Right renal pelvis (tissue), 4 donors: ENCODE data around the gene RAD51AP2. TPM values are rescaled to one million over a fixed set of nuclear protein-coding genes. Genes with fewer than 3 reads are reported as not detected.
"Not testable (repeated sequence)": the region's sequence is repeated elsewhere in the genome, so short reads cannot be mapped to it uniquely, and the experiment has no call there.

ENCODE experiments used
- DNase-seq, 4 donors: peaks; one replicate each; pipeline ENCODE4 v3.0.0-alpha.2; 2013; ENCODE audit warnings: low read depth in 4 of 4, low spot score in 3 of 4, missing footprints in 1 of 4
- polyA plus RNA-seq, 4 donors: library from polyadenylated mRNA; unstranded; fragments of 120-200 nt; gene quantifications; one replicate each; pipeline ENCODE4 v1.2.1, GENCODE V29; 2013; ENCODE audit not compliant: insufficient read length in 4 of 4

RAD51AP2 gene
- polyA plus RNA-seq, 4 donors = 0.14 to 0.24 (median 0.18) TPM

GRCh38 chr2:17538844-17539554, 20.8 kb upstream of the RAD51AP2 start:
- peak in 3 of 4 donors; percentile 62 to 79 (median 67) for DNase-seq

- DNase-seq = peak in 3 of 4 donors; percentile 14 to 48 (median 36)
Observed at GRCh38 chr2:17538022-17538843, 20.0 kb upstream of the RAD51AP2 start.

GRCh38 chr2:17536416-17536815, 18.2 kb upstream of the RAD51AP2 start:
- no peak for DNase-seq

GRCh38 chr2:17533546-17533945, 15.3 kb upstream of the RAD51AP2 start:
- no peak for DNase-seq

GRCh38 chr2:17529771-17530170, 11.5 kb upstream of the RAD51AP2 start:
- no peak for DNase-seq

GRCh38 chr2:17522303-17522702, 4.1 kb upstream of the RAD51AP2 start:
- no peak for DNase-seq

GRCh38 chr2:17521621-17522020, 3.4 kb upstream of the RAD51AP2 start:
- no peak for DNase-seq

GRCh38 chr2:17520761-17521160, 2.5 kb upstream of the RAD51AP2 start:
- no peak for DNase-seq

GRCh38 chr2:17519486-17519885, 1.2 kb upstream of the RAD51AP2 start:
- no peak for DNase-seq

- no peak for DNase-seq
Observed at GRCh38 chr2:17517481-17518211, 594 bp downstream of the RAD51AP2 start.

GRCh38 chr2:17515652-17516051, 2.6 kb downstream of the RAD51AP2 start:
- DNase-seq = no peak

- DNase-seq = no peak
Observed at GRCh38 chr2:17506736-17507616, 11.3 kb downstream of the RAD51AP2 start.

- DNase-seq = no peak
Observed at GRCh38 chr2:17497718-17498117, 20.5 kb downstream of the RAD51AP2 start.

GRCh38 chr2:17495590-17495989, 22.6 kb downstream of the RAD51AP2 start:
- no peak for DNase-seq

GRCh38 chr2:17490165-17490564, 28.1 kb downstream of the RAD51AP2 start:
- DNase-seq = not testable (repeated sequence)

- not testable (repeated sequence) for DNase-seq
Observed at GRCh38 chr2:17488610-17489009, 29.6 kb downstream of the RAD51AP2 start.

- no peak for DNase-seq
Observed at GRCh38 chr2:17483496-17483895, 34.7 kb downstream of the RAD51AP2 start.

GRCh38 chr2:17482651-17483050, 35.6 kb downstream of the RAD51AP2 start:
- no peak for DNase-seq

- no peak for DNase-seq
Observed at GRCh38 chr2:17479875-17480274, 38.4 kb downstream of the RAD51AP2 start.

- DNase-seq = no peak
Observed at GRCh38 chr2:17476830-17477229, 41.4 kb downstream of the RAD51AP2 start.
